GM19193 (cell line): ENCODE results near the gene TMPRSS7.

Experiments used
- POLR2A ChIP-seq: IDR thresholded peaks from 4 replicates; pipeline ENCODE4 v1.6.1; 2011; ENCODE audit not compliant: insufficient read depth, insufficient read length; ENCODE audit errors: extremely low read depth

The TMPRSS7 gene

DNA sequence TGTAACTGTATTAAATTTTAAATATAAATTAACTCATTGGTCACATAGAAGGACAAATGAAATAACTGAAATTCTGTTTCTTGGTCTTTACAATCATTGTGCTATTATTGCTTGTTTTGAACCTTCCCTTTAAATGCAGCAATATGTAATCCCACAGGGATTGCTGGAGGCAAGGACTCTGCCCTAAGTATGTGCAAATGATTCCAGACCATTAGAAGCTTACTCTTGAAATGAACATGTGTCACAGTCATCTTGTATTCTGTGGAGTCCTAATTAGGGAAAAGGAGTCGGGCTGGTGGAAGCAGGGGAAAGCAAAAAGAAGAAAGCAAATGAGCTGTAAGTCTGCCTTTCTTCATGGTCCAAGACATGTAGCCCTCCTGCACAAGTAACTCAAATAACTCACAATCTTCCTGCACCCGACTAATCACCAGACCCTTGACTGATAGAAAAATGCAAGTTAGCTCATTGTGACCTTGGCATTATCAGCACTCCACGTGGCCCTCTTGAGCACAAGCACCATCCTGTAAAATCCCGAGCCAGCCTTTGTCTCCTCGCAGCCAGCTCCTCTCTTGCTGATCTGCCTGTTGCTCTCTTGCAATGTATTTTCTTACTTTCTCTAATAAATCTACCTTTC lies 2.3 kb upstream of the TMPRSS7 start:
- TF ChIP-seq POLR2A, result no peak

DNA sequence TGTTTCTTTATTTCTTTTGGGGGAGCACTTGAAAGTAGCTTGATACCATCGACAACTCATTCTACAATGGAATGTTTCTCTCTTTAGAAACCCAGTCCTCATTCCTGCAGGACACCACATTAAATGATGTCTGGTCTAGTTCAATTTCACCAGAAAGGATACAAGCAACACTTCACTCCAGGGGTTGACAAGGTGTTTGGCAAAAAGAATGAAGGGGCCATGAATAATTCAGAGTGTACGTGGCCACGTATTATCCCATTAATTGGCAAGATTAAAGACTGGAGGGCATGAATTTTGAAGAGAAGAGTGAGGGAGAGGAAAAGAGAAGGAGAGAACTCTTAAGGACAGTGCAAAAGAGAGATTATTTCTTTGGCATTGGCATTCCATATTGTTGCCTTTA lies 705 bp downstream of the TMPRSS7 start:
- TF ChIP-seq POLR2A, result no peak

DNA sequence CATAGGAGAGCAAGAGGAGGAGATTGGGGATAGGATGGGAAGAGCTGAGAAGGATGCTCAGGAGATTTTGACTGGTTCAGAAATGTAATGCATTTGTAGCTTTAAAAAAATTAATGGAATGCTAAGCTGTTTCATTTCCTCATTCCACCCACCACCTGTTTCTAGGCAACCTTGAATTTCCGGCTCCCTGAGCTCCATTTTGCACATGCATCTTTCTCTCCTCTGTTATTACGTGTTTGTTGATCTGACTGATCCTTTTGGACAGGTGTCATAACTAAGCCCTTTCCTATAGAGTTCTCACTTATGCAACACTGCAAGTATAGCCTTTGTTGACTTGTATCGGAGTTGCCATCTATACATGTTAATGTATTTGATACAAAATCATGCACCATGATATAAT lies 4.3 kb downstream of the TMPRSS7 start:
- TF ChIP-seq POLR2A, result no peak

DNA sequence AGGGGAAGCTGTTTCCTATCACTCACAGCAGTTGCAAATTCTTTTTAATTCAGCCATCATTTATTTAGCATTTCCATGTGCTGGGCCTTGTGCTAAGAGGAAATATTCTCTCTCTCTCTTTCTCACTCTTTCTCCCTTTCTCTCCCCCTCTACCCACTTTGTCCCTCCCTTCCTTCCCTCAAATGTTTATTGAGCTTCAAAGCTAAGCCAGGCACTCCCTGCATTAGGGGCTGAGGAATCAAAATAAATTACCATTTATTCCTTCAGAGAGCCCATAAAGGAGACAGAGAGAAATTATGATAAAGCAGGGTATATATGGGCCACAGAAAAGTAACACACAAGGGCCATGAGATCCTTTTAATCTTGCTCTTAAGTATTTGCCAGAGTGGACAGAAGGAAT lies 6.8 kb downstream of the TMPRSS7 start:
- no peak for TF ChIP-seq POLR2A

DNA sequence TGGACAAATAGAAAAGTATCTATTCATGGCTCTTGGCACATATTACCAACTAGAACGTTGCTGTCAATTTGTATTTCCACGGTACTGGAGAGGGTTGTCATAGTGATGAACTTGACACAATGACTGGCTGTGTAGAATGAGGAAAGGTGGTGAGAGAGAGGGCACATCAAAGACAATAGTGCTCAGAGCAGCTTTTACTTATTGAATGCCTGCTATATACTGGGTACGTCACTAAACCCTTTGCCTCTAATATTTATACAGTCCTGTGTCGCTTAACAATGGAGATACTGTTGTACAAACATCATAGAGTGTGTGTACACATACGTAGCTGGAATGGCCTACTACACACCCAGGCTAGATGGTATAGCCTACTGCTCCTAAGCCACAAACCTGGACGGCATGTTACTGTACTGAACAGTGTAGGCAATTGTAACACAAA lies 8.3 kb downstream of the TMPRSS7 start:
- no peak for TF ChIP-seq POLR2A

DNA sequence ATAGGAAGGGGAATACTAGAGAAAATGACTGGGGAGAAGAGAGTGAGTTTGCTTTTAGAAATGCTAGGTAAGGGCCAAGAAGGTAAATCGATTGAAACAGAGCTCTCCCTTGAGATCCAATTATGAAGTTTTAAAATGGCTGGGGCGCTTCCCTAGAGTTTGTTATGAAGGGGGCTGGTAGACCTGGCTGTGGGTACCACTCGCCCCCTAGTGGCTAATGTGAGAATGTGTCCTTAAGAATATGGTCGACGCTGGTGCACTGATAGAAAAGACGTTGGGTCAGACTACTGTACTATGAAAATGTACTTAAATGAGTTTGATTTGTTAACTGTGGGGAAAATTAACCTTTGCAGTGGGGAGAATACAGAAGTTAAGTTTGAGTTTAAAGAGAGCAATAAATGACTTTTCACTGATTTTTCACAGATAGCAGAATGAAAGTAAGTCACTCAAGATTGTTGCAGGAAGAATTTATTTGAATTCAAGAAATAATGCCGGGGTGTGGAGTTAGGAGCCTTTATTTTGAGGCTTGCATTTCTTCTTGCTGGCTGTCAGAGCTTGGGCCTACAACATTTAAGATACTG lies 9.2 kb downstream of the TMPRSS7 start:
- no peak for TF ChIP-seq POLR2A

DNA sequence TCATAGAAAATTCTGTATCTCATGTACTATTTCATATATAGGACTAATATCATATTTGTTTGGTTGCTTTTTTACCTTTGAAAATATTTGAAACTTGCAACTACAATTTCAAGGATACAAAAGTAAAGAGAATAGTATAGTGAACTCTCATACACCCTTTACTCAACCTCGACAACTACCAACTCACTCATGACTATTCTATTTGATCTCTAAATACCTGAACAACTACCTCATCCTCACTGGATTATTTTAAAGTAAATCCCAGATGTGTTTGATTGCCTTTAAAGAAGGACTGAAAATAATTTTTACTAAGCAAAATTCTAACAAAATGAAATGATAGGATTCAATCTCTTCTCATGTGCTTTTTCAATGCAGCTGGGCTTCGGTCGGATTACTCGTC lies 12.1 kb downstream of the TMPRSS7 start:
- TF ChIP-seq POLR2A, result no peak

DNA sequence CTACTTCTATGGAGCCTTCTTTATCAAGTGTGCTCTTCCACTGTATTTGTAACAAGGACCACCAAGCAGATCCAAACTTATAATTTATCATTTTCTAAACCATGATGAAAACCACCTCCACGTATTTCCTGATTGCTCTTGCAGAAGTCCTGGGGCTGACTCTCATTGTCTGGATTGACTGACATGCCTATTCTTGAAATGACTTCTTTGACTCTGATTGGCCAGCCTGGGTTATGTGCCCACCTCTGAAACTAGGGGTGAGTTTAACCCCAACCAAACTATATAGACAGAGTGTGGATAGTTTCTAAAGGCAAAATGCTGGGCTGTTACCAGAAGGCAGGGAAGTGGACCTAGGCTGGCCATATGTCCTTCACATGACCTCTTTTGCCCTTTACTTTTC lies 12.7 kb downstream of the TMPRSS7 start:
- TF ChIP-seq POLR2A, result no peak

DNA sequence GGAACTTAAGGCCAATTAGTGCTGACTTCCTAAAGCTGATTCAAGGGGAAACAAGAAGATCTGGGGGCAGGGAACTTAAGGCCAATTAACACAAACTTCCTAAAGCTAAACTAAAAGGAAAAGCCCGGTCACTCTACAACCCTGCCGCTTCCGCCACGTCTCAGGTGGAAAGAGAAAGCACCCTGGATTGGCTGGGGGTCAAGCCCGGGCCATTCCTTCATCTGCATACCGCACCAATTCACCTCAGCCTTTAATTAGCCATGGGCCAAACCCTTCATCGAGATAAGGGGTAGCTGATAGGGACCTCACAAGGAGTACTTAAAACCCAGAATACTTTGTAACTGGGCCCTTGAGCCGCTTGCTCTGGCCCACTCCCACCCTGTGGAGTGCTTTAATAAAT lies 14.4 kb downstream of the TMPRSS7 start:
- no peak for TF ChIP-seq POLR2A

DNA sequence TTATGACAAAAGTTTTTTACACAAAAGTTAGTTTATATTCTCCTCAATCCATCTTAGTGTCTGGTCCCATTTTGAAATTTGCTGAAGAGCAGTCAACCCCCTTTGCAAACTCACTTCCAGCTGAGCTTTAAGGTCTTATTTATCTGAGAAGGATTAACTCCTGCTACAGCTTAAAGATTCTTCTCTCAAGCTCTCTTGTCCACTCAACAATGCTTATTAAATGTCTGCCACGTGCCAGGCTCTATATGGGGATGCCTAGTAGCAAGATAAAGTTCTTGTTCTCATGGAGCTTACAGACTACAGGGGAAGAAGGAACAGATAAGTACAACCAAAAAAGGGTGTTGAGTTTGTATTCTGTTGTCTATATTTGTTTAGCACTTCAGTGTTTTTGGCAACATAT lies 18.7 kb downstream of the TMPRSS7 start:
- TF ChIP-seq POLR2A, result no peak

DNA sequence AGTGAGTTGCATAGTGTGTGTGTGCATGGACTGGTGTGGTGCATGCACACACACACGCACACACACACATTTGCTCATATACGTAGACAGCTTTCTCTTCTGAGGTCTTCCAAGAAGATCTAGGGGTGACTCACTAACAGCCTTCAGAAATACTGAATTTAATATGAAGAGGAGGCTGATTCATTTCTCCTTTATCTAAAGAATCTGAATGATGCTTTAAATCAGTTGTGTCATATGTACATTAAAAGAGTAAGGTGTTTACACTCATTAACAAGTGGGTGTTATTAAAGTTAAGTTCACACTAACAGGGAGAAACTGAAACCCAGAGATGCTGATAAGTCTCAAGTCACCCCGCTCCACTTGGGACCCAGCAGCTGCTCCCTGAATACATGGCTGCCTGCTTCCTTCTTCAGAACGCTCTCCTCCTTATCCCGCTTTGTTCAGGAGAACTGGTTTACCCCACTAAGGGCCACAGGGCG lies 22.0 kb downstream of the TMPRSS7 start:
- no peak for TF ChIP-seq POLR2A

DNA sequence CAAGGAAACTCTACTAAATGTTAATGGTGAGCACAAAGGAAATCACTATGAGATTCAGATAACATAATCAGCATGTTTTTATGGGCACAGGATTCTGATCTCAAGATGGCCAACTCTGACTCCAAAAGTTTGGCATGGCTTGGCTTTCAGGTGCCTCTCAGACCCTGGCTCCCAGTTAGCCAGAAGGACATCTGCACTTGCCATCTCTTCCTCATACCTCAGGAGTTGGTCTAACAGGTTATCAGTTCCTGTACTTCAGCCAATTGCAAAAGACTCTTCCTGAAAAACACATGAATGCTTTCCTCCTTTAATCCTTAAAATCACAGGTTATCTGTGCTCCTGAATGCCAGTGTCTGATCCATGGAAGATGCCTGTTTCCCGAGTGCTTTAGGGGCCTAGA lies 25.0 kb downstream of the TMPRSS7 start:
- TF ChIP-seq POLR2A, result no peak

DNA sequence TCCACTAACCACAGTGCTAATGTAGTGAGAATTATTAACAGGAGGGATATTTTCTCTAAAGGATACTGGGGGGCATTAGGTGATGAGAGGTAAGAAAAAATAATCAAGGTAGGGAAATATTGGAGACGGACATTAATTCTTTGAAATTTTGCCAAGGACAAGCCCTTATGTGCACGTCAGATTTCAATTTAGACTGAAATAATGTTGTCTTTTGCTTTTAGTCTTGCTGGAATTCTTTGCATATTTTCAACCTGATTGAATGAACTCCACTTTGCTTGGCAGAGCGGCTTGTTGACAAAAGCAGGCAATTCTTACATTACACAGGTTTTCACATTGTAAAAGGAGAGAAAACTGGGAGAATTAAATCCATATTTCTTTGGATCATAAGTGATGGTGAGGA lies 26.6 kb downstream of the TMPRSS7 start:
- no peak for TF ChIP-seq POLR2A

DNA sequence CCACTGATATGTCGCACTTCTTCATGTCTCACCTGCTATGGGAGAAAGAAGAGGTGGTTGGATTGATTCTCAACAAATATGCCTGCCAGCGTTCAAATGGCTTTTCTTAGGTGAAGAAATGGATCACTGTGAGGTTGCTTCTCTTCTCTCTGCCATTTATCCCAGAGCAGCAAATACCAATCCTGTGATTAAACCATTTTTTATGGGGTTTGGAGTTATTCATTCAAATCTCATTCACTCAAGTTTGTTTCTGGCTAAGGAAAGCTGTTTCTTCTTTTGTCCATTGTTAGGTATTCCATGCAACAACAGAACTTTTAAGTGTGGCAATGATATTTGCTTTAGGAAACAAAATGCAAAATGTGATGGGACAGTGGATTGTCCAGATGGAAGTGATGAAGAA lies 39.5 kb downstream of the TMPRSS7 start:
- TF ChIP-seq POLR2A, result no peak

DNA sequence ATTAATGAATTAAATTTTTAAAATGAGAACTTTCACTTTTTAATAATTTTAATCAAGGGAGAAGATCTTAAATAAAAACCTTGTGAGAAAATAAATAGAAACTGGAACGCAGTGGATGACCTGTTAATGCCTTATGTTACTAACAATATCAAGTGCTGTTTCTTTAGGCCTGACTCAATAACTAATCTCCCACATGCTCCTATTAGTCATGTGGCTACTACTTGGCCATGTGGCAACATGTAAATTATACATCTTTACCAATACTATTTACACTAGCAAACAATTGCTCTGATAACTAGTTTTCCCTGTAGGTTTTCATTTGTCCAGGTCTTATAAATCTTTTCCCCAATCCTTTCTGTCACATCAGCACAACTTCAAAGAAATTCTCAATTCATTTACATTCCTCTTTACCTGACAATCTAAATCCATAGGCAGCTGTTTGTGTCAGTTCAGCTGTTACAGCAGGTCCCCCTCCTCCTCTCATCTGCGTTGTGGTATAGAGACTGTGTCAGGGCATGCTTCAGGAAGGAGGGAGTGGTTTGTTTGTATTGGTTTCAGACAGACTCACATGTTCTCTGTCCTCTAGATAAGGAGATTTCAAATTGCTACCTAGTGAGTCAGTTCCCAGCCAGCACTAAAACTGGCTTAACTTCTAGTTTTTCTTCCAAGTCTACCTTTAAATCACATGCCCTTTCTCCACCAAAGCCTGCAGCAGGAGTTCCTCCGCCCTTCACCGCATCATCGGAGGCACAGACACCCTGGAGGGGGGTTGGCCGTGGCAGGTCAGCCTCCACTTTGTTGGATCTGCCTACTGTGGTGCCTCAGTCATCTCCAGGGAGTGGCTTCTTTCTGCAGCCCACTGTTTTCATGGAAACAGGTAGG lies 40.3 kb downstream of the TMPRSS7 start:
- no peak for TF ChIP-seq POLR2A

DNA sequence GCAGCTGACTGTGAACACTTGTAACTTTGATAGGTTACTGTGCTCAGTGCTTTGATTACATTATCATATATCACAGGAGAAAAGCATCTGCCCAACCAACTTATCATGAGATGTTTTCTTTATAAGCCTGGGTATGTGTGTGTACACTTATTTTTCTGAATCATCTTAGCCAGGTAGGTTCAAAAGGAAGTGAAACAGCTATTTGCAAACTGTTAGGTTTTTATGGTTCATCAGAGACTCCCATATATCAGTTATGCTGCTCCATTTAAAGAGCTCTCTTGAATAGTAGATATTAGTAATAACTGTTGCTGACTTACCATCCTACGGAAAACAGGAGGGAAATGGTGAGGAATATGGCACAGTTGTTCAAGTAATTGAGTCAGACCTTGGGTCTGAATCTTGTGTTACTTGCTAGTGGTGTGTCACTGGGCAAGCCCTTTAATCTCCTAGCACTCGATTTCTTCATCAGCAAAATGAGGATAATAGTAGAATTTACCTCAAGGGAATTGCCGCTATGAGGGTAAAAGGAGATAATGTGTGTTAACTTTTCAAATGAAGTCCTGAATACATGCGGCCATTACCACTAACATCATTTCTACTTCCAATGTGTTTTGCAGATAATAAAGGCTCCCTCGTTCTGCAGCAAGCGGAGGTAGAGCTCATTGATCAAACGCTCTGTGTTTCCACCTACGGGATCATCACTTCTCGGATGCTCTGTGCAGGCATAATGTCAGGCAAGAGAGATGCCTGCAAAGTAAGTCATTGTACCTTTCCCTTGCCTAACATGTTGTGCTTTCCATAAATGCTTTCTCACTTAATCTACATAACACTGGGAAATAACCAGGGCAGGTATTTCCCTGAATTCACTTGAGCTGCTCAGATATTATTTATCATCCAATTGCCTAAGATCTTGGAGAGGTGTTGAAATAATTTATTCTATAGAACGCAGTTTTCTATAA lies 43.9 kb downstream of the TMPRSS7 start:
- no peak for TF ChIP-seq POLR2A

DNA sequence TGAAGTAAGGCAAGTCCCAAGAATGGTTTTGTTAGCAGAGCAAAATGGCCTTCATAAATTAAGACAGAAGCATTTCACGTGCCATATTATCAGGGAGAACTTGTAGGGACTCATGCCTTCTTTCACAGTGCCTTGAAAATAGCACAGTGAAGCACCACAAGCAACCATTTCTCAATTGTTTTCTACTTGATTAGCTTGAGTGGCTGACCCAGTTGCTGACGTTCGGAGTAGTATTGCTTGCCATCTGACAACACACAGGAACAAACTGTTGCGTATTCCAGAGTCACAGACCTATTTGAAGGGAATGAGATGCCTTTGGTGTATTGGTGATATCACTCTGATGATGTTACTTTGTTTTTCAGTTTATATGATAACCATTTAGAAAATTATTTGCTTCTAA lies 48.7 kb downstream of the TMPRSS7 start:
- TF ChIP-seq POLR2A, result no peak
